GM18519 (cell line): ENCODE results near the gene MEMO1.
"Not testable (repeated sequence)": the region's sequence is repeated elsewhere in the genome, so short reads cannot be mapped to it uniquely, and the experiment has no call there.

Source experiments
- ATAC-seq: cut with Tn5 transposase; IDR thresholded peaks from one replicate; pipeline ENCODE4 v1.9.1; 2021; ENCODE audit warnings: mild to moderate bottlenecking, moderate library complexity; ENCODE audit not compliant: unreplicated experiment, low FRiP score

MEMO1 gene

GRCh38 chr2:31920962-31921361 is 89.8 kb downstream of the MEMO1 start:
- ATAC-seq: no peak

GRCh38 chr2:31919499-31919898 is 91.3 kb downstream of the MEMO1 start:
- no peak for ATAC-seq

- no peak for ATAC-seq
These were observed 101.1 kb downstream of the MEMO1 start for GRCh38 chr2:31909661-31910060.

- ATAC-seq: not testable (repeated sequence)
These were observed 103.3 kb downstream of the MEMO1 start for GRCh38 chr2:31907491-31907890.

- ATAC-seq: no peak
These were observed 107.6 kb downstream of the MEMO1 start for GRCh38 chr2:31903109-31903780.

GRCh38 chr2:31901900-31902299 is 108.9 kb downstream of the MEMO1 start:
- no peak for ATAC-seq

GRCh38 chr2:31900156-31900555 is 110.7 kb downstream of the MEMO1 start:
- ATAC-seq: not testable (repeated sequence)

- ATAC-seq: not testable (repeated sequence)
These were observed 112.5 kb downstream of the MEMO1 start for GRCh38 chr2:31898346-31898745.

GRCh38 chr2:31897340-31897739 is 113.5 kb downstream of the MEMO1 start:
- ATAC-seq: not testable (repeated sequence)

GRCh38 chr2:31896293-31896692 is 114.5 kb downstream of the MEMO1 start:
- ATAC-seq: no peak

- ATAC-seq: no peak
These were observed 116.2 kb downstream of the MEMO1 start for GRCh38 chr2:31894656-31895055.

- no peak for ATAC-seq
These were observed 117.7 kb downstream of the MEMO1 start for GRCh38 chr2:31893094-31893493.

GRCh38 chr2:31889044-31889443 is 121.8 kb downstream of the MEMO1 start:
- no peak for ATAC-seq

GRCh38 chr2:31888550-31888949 is 122.3 kb downstream of the MEMO1 start:
- no peak for ATAC-seq

GRCh38 chr2:31886700-31887099 is 124.1 kb downstream of the MEMO1 start:
- no peak for ATAC-seq

- ATAC-seq: no peak
These were observed 133.8 kb downstream of the MEMO1 start for GRCh38 chr2:31877008-31877407.

GRCh38 chr2:31874071-31874470 is 136.7 kb downstream of the MEMO1 start:
- no peak for ATAC-seq

GRCh38 chr2:31865215-31865614 is 145.6 kb downstream of the MEMO1 start:
- ATAC-seq: no peak

GRCh38 chr2:31863867-31864266 is 146.9 kb downstream of the MEMO1 start:
- no peak for ATAC-seq

GRCh38 chr2:31863015-31863656 is 147.7 kb downstream of the MEMO1 start:
- not testable (repeated sequence) for ATAC-seq

GRCh38 chr2:31859959-31860358 is 150.8 kb downstream of the MEMO1 start:
- ATAC-seq: no peak

- no peak for ATAC-seq
These were observed 157.3 kb downstream of the MEMO1 start for GRCh38 chr2:31853521-31853920.
